ENCODE results near the gene MYL6. TPM values are rescaled to one million over a fixed set of nuclear protein-coding genes. Genes with fewer than 3 reads are reported as not detected.
"Not testable (repeated sequence)": the region's sequence is repeated elsewhere in the genome, so short reads cannot be mapped to it uniquely, and the experiment has no call there.

Gene MYL6
- total RNA-seq, 1 donor = 1,047 TPM

DNA sequence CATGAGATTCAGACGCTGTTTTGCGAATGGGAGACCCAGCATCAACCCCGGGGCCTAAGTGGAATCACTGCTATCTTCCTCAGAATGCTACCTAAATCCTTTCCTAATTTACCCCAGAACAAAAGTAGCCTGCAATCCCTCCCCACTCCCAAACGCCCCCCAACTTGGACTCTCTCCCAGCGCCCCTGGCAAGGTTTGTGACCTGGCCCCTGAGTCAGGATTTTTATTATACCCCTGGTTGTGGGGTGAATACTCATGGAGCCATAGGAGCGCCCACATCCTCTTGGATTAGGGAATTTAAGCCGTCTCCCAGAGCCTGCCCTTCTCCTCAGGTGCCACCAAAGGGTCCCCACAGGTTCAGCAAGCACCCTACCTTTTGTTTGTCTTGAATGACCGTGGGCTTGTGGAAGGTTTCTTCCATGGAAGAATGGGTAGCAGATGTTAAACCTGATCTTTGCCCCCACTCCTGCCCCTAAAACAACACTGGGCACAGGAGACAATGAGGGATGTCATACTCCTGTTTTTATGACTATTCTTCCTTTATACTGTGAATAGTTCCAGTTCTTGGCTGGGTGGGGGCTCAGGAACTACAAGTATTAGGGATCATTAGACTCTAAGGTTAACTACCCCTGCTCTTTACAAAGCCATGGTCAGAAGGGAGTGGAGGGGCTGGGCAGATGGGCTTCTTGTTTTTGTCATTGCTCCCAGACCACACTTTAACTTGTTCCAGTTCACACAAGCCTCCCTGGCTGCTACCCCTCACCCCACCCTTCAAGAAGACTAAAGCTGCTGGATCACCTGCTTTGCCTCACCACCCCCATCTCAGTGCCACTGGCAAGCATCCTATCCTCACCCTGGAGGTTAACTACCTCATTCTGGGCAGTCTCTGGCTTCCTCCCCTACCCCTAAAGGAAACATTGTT is 5.1 kb upstream of the MYL6 start:
- peak overlapping the region; percentile 75 for H3K4me3 ChIP-seq (ENCODE audit: low read depth, low read length)
- TF ChIP-seq CTCF (IDR thresholded peaks at IDR 0.05; ENCODE audit: insufficient read depth, low read length) = no peak
- no peak for DNase-seq (ENCODE audit: low read depth)

DNA sequence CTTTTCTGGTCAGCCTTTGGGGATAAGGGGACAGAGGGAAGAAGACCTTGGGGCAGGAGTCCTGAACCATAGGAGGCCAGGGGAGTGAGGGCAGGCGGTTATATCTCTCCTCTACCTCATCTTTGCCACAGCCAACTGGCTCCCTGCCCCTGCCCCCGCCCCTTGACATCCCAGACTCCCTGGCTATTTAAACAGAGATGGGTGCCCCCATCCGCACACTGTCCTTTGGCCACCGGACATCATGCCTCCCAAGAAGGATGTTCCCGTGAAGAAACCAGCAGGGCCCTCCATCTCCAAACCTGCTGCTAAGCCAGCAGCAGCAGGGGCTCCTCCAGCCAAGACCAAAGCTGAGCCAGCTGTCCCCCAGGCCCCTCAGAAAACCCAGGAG is 4.5 kb upstream of the MYL6 start:
- no peak for TF ChIP-seq CTCF (IDR thresholded peaks at IDR 0.05; ENCODE audit: insufficient read depth, low read length)
- H3K4me3 ChIP-seq (ENCODE audit: low read depth, low read length) = peak overlapping the region; percentile 75
- no peak for DNase-seq (ENCODE audit: low read depth)

DNA sequence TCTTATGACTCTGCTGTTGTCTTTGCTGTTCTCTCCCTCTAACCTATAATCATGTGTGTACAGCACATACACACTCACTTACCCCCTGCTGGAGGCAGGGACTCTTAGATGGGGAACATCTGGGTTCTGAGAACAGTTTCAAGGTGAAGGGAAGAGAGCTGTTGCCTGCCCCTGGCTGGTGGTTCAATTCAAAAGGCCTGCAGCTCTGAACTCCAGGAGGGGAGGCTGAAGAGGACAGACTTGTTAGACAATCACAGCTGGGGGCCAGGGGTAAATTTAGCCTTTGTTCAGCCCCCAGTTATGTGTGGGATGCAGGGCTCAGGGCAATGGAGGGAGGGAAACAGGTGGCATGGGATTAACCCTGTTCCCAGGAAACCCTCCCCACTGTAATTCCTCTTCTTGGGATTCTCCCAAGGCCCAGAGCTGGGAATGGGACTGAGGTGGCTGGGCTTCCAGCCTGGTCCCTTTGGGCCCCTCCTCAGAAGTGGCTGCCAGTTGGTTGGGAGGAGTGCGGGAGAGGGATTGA is 3.9 kb upstream of the MYL6 start:
- no peak overlapping the region for H3K4me3 ChIP-seq (ENCODE audit: low read depth, low read length)
- TF ChIP-seq CTCF (IDR thresholded peaks at IDR 0.05; ENCODE audit: insufficient read depth, low read length) = no peak
- DNase-seq (ENCODE audit: low read depth) = no peak

- DNase-seq (ENCODE audit: low read depth) = no peak
- no peak overlapping the region for H3K4me3 ChIP-seq (ENCODE audit: low read depth, low read length)
- no peak for TF ChIP-seq CTCF (IDR thresholded peaks at IDR 0.05; ENCODE audit: insufficient read depth, low read length)
Measured at GRCh38 chr12:56154818-56155217, 3.3 kb upstream of the MYL6 start.

- no peak for DNase-seq (ENCODE audit: low read depth)
- no peak overlapping the region for H3K4me3 ChIP-seq (ENCODE audit: low read depth, low read length)
- no peak for TF ChIP-seq CTCF (IDR thresholded peaks at IDR 0.05; ENCODE audit: insufficient read depth, low read length)
Measured at GRCh38 chr12:56155256-56155845, 2.8 kb upstream of the MYL6 start.

GRCh38 chr12:56156464-56157200 is 1.5 kb upstream of the MYL6 start:
- not testable (repeated sequence) for DNase-seq (ENCODE audit: low read depth)

More at GRCh38 chr12:56156464-56157200, 1.5 kb upstream of the MYL6 start:
- not testable (repeated sequence) for H3K4me3 ChIP-seq (ENCODE audit: low read depth, low read length)

Data from fibroblast of the aortic adventitia (primary cell).